ENCODE measurements around the gene FNIP2. TPM values are rescaled to one million over a fixed set of nuclear protein-coding genes. Genes with fewer than 3 reads are reported as not detected.
"Not testable (repeated sequence)": the region's sequence is repeated elsewhere in the genome, so short reads cannot be mapped to it uniquely, and the experiment has no call there.

FNIP2 gene
- total RNA-seq, 1 donor from 2014 or later, result 63.0 TPM

GRCh38 chr4:158793021-158793420 lies 24.2 kb downstream of the FNIP2 start:
- DNase-seq (ENCODE audit: low spot score), result no peak

- not testable (repeated sequence) for DNase-seq (ENCODE audit: low spot score)
Observed at GRCh38 chr4:158793430-158793829, 24.6 kb downstream of the FNIP2 start.

GRCh38 chr4:158796370-158797140 lies 27.7 kb downstream of the FNIP2 start:
- DNase-seq (ENCODE audit: low spot score), result no peak

DNA sequence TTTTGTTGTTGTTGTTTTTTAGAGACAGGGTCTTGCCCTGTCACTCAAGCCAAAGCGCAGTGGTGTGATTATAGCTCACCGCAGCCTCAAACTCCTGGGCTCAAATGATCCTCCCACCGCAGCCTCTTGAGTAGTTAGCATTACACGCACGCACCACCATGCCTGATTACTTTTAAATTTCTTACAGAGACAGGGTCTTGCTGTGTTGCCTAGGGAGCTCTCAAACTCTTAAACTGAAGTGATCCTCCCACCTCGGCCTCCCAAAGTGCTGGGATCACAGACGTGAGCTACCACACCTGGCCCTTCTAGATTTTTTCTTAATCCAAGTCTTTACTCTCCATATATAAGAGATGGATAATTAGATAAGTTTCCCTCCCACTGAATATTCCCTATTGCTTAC lies 29.2 kb downstream of the FNIP2 start:
- DNase-seq (ENCODE audit: low spot score), result no peak

GRCh38 chr4:158799013-158799770 lies 30.4 kb downstream of the FNIP2 start:
- peak; percentile 59 for DNase-seq (ENCODE audit: low spot score)

GRCh38 chr4:158799856-158800255 lies 31.0 kb downstream of the FNIP2 start:
- no peak for DNase-seq (ENCODE audit: low spot score)

DNA sequence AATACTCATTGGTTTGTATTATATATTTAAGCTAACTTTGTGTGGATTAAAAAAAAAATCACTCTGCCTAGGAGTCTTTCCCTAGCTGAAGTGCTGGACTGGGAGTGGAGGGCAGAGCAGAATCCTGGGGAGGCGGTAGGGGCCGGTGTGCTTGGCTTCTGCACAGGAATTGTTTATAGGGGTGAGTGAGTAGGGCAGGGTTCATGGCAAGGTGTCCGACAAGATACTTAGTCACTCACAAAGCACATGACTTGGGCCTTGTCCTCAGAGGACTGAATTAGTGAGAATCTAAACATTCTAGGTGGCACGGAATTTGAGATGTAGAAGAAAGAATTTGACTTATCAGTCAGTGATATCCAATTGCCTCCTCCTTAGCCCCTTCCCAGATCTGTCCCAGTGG lies 32.2 kb downstream of the FNIP2 start:
- DNase-seq (ENCODE audit: low spot score), result peak; percentile 60

GRCh38 chr4:158801677-158802076 lies 32.9 kb downstream of the FNIP2 start:
- no peak for DNase-seq (ENCODE audit: low spot score)

- DNase-seq (ENCODE audit: low spot score), result no peak
Observed at GRCh38 chr4:158802914-158803313, 34.1 kb downstream of the FNIP2 start.

- peak; percentile 62 for DNase-seq (ENCODE audit: low spot score)
Observed at GRCh38 chr4:158805635-158806471, 37.0 kb downstream of the FNIP2 start.

DNA sequence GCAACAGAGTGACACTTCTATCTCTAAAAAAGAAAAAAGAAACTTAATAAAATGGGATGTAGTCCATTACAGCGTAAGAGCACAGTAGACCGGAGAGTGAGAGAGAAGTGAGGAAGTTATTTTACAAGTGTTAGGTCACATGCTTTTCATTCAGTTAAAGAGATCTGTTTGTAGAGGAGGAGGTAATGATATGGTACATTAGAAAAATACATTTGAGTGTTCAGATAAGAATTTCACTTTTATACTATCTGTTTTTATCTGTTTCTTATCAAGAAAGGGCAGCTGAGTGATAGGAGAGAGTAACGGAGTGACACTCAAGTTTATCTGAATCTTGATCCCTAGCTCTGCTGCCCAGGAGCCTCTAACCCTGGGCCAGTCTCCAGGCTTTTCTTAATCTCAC lies 38.9 kb downstream of the FNIP2 start:
- no peak for DNase-seq (ENCODE audit: low spot score)

GRCh38 chr4:158808399-158808798 lies 39.6 kb downstream of the FNIP2 start:
- peak; percentile 63 for DNase-seq (ENCODE audit: low spot score)

- not testable (repeated sequence) for DNase-seq (ENCODE audit: low spot score)
Observed at GRCh38 chr4:158809208-158809607, 40.4 kb downstream of the FNIP2 start.

DNA sequence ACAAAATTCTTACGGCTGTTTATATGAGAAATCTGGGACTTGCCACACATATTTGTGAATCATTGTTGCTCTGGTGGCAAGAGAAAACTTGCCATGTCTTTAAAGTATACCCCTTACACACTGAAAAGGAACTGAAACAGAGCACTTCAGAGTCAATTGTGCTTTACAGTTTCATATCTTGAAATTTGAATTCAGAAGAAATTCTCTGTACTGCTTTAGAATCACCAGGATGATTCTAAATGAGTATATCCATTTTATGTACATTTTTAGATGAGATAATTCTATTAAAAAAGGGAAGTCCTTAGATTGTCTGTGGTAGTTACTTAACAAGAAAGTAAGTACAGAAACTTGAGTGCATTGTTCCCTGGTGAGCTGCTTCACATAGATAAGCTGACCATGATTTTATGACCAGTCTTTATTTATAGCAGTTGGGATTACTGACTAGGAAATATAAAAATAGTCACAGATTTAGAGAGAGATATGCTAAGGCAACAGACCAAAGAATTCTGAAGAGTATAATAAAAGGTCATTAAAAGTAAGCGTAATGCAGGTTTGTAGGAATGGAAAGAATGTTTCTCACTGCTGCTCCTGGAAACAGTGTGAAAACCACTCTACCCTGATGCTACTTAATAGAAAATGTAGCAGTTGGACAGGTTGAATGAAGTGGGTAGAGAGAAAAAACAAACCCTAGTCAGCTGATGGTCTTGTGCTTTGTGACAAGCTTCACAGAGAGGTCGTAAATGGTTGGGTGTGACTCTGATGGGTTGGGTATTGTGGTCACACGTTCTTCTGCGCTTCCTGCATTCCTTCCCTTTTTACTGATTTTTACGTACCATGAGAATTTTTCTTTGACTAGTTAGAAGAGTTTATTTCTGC lies 41.0 kb downstream of the FNIP2 start:
- peak; percentile 51 for DNase-seq (ENCODE audit: low spot score)

- DNase-seq (ENCODE audit: low spot score), result peak; percentile 70
Observed at GRCh38 chr4:158810487-158811215, 41.8 kb downstream of the FNIP2 start.

- DNase-seq (ENCODE audit: low spot score), result no peak
Observed at GRCh38 chr4:158811216-158811540, 42.4 kb downstream of the FNIP2 start.

- DNase-seq (ENCODE audit: low spot score), result peak; percentile 44
Observed at GRCh38 chr4:158811704-158812103, 42.9 kb downstream of the FNIP2 start.

GRCh38 chr4:158812133-158812532 lies 43.3 kb downstream of the FNIP2 start:
- DNase-seq (ENCODE audit: low spot score), result no peak

DNA sequence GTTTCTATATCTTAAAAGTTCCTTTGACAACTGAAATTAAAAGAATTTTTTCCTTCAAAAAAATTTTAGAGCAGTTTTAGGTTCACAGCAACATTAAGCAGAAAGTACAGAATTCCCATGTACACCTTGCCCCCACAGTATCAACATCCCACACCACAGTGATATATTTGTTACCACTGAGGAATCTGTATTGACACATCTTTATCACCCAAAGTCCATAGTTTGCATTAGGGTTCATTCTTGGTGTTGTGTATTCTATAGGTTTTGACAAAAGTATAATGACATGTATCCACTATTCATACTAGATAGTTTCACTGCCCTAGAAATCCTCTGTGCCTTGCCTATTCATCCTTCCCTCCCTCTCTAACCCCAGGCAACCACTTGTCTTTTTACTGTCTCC lies 43.7 kb downstream of the FNIP2 start:
- DNase-seq (ENCODE audit: low spot score), result no peak

DNA sequence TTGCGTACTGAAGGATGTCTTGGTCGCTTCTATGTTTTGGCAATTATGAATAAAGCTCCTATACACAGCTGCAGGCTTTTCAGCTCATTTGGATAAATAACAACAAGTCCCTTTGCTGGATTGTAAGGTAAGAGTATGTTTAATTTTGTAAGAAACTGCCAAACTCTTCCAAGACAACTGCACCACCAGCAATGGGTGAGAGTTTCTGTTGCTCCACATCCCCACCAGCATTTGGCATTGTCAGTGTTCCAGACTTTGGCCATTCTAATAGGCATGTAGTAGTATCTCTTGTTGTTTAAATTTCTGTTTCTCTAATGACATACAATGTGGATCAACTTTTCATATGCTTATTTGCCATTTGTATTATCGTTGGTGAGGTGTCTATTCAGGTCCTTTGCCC lies 44.3 kb downstream of the FNIP2 start:
- no peak for DNase-seq (ENCODE audit: low spot score)

- no peak for DNase-seq (ENCODE audit: low spot score)
Observed at GRCh38 chr4:158814207-158814606, 45.4 kb downstream of the FNIP2 start.

Measured in mucosa of gallbladder (tissue), 1 donor.